Mesodermal cell (in vitro differentiated cells): ENCODE results near the gene RPRD1B.
"Not testable (repeated sequence)": the region's sequence is repeated elsewhere in the genome, so short reads cannot be mapped to it uniquely, and the experiment has no call there.

Experiments used
- H3K27ac ChIP-seq: 2 replicates; pipeline ENCODE4 v1.7.0; 2013; ENCODE audit warnings: mild to moderate bottlenecking, low read depth, low read length, moderate library complexity; ENCODE audit not compliant: severe bottlenecking
- H3K36me3 ChIP-seq: 2 replicates; pipeline ENCODE4 v1.7.1; 2013; ENCODE audit warnings: mild to moderate bottlenecking, low read length, moderate library complexity; ENCODE audit not compliant: control insufficient read depth, insufficient read depth
- H3K4me1 ChIP-seq: one replicate; pipeline ENCODE4 v1.7.1; 2013; ENCODE audit warnings: mild to moderate bottlenecking, low read length; ENCODE audit not compliant: insufficient read depth, control insufficient read depth, poor library complexity, severe bottlenecking
- H3K4me3 ChIP-seq: 2 replicates; pipeline ENCODE4 v1.7.0; 2013; ENCODE audit warnings: low read length, control low read depth, mild to moderate bottlenecking; ENCODE audit not compliant: insufficient read depth, poor library complexity, severe bottlenecking; ENCODE audit errors: extremely low read depth
- H3K9me3 ChIP-seq: 2 replicates; pipeline ENCODE4 v1.7.1; 2013; ENCODE audit warnings: mild to moderate bottlenecking, low read length, moderate library complexity; ENCODE audit not compliant: control insufficient read depth
- WGBS, 2 experiments: methylation state at CpG; one replicate each; pipeline ENCODE4 v1.1.5; 2013; ENCODE audit warnings: missing lambda C conversion rate in 2 of 2; ENCODE audit not compliant: insufficient coverage in 2 of 2; 5-methylcytosine and 5-hydroxymethylcytosine counted together

The RPRD1B gene

GRCh38 chr20:38002422-38002821, 31.1 kb upstream of the RPRD1B start:
- Histone ChIP-seq H3K4me3 (no peak overlapping the region), H3K36me3 (peaks cover 69% of the 10 kb centered on the region), H3K4me1 (peaks cover 26% of the 10 kb centered on the region), H3K9me3 (no peaks in the 10 kb centered on the region), H3K27ac (no peak overlapping the region)
- 95 to 96% methylated on average over 7 to 8 of the region's 8 CpGs for WGBS, 2 experiments

GRCh38 chr20:38004416-38004815, 29.1 kb upstream of the RPRD1B start:
- peaks cover 26% of the 10 kb centered on the region for H3K4me1 ChIP-seq
- no peaks in the 10 kb centered on the region for H3K9me3 ChIP-seq
- no CpG with 5 or more reads among the region's 1 CpG for WGBS, 2 experiments
- H3K4me3 ChIP-seq: no peak overlapping the region
- H3K27ac ChIP-seq: no peak overlapping the region
- H3K36me3 ChIP-seq: peaks cover 61% of the 10 kb centered on the region

- WGBS, 2 experiments: 90 to 95% methylated on average over 2 of the region's 5 CpGs
- Histone ChIP-seq H3K36me3 (peaks cover 55% of the 10 kb centered on the region), H3K27ac (no peak overlapping the region)
Observed at GRCh38 chr20:38005903-38006302, 27.6 kb upstream of the RPRD1B start.

GRCh38 chr20:38007526-38007925, 26.0 kb upstream of the RPRD1B start:
- no peaks in the 10 kb centered on the region for H3K9me3 ChIP-seq
- H3K4me1 ChIP-seq: peaks cover 10% of the 10 kb centered on the region
- WGBS, 2 experiments: 75% methylated on average over 1 of the region's 1 CpG; no CpG with 5 or more reads in 1 of the 2 experiments
- no peak overlapping the region for H3K27ac ChIP-seq
- H3K36me3 ChIP-seq: peaks cover 56% of the 10 kb centered on the region
- H3K4me3 ChIP-seq: no peak overlapping the region

More at GRCh38 chr20:38005903-38006302, 27.6 kb upstream of the RPRD1B start:
- Histone ChIP-seq H3K9me3 (no peaks in the 10 kb centered on the region), H3K4me1 (peaks cover 24% of the 10 kb centered on the region), H3K4me3 (no peak overlapping the region)

GRCh38 chr20:38008233-38008944, 25.2 kb upstream of the RPRD1B start:
- Histone ChIP-seq H3K36me3 (peaks cover 58% of the 10 kb centered on the region), H3K4me3 (no peak overlapping the region), H3K9me3 (no peaks in the 10 kb centered on the region), H3K27ac (no peak overlapping the region), H3K4me1 (peaks cover 10% of the 10 kb centered on the region)
- WGBS, 2 experiments: 87 to 100% methylated on average over 2 to 3 of the region's 5 CpGs

GRCh38 chr20:38009416-38009815, 24.1 kb upstream of the RPRD1B start:
- 100% methylated on average over 3 to 5 of the region's 5 CpGs for WGBS, 2 experiments
- not testable (repeated sequence) for H3K27ac ChIP-seq, H3K9me3 ChIP-seq, H3K4me3 ChIP-seq, H3K4me1 ChIP-seq
- H3K36me3 ChIP-seq: peaks cover 55% of the 10 kb centered on the region

GRCh38 chr20:38011696-38012095, 21.9 kb upstream of the RPRD1B start:
- 93 to 97% methylated on average over 4 to 5 of the region's 5 CpGs for WGBS, 2 experiments
- no peak overlapping the region for H3K4me3 ChIP-seq
- peaks cover 69% of the 10 kb centered on the region for H3K36me3 ChIP-seq
- no peaks in the 10 kb centered on the region for H3K4me1 ChIP-seq
- no peaks in the 10 kb centered on the region for H3K9me3 ChIP-seq
- no peak overlapping the region for H3K27ac ChIP-seq

- no peak overlapping the region for H3K4me3 ChIP-seq
- H3K9me3 ChIP-seq: no peaks in the 10 kb centered on the region
- WGBS, 2 experiments: 95 to 96% methylated on average over 6 to 8 of the region's 8 CpGs
- H3K4me1 ChIP-seq: no peaks in the 10 kb centered on the region
- no peak overlapping the region for H3K27ac ChIP-seq
- H3K36me3 ChIP-seq: peaks cover 75% of the 10 kb centered on the region
Observed at GRCh38 chr20:38012332-38012731, 21.2 kb upstream of the RPRD1B start.

- WGBS, 2 experiments: 90% methylated on average over 2 of the region's 2 CpGs; no CpG with 5 or more reads in 1 of the 2 experiments
- Histone ChIP-seq H3K4me3 (no peak overlapping the region), H3K4me1 (no peaks in the 10 kb centered on the region), H3K9me3 (peaks cover 13% of the 10 kb centered on the region), H3K27ac (no peak overlapping the region), H3K36me3 (peaks cover 83% of the 10 kb centered on the region)
Observed at GRCh38 chr20:38013887-38014286, 19.7 kb upstream of the RPRD1B start.

- Histone ChIP-seq H3K36me3 (peaks cover 66% of the 10 kb centered on the region), H3K27ac (no peak overlapping the region), H3K4me3 (no peak overlapping the region), H3K4me1 (no peaks in the 10 kb centered on the region), H3K9me3 (peaks cover 22% of the 10 kb centered on the region)
- WGBS, 2 experiments: no CpG with 5 or more reads among the region's 1 CpG
Observed at GRCh38 chr20:38017959-38018358, 15.6 kb upstream of the RPRD1B start.

- no peak overlapping the region for H3K4me3 ChIP-seq
- H3K36me3 ChIP-seq: peaks cover 65% of the 10 kb centered on the region
- no peak overlapping the region for H3K27ac ChIP-seq
- H3K9me3 ChIP-seq: peaks cover 22% of the 10 kb centered on the region
- no peaks in the 10 kb centered on the region for H3K4me1 ChIP-seq
- no CpG with 5 or more reads among the region's 2 CpGs for WGBS, 2 experiments
Observed at GRCh38 chr20:38018385-38018784, 15.2 kb upstream of the RPRD1B start.
